Measurements from ENCODE around the gene CCDC51. TPM values are rescaled to one million over a fixed set of nuclear protein-coding genes. Genes with fewer than 3 reads are reported as not detected.

Gene CCDC51
- total and polyA plus RNA-seq, 2 of the 13 experiments (the other 11 are each of a cell fraction or from before 2014, with no cell fraction given): 18.1 to 29.4 TPM

DNA sequence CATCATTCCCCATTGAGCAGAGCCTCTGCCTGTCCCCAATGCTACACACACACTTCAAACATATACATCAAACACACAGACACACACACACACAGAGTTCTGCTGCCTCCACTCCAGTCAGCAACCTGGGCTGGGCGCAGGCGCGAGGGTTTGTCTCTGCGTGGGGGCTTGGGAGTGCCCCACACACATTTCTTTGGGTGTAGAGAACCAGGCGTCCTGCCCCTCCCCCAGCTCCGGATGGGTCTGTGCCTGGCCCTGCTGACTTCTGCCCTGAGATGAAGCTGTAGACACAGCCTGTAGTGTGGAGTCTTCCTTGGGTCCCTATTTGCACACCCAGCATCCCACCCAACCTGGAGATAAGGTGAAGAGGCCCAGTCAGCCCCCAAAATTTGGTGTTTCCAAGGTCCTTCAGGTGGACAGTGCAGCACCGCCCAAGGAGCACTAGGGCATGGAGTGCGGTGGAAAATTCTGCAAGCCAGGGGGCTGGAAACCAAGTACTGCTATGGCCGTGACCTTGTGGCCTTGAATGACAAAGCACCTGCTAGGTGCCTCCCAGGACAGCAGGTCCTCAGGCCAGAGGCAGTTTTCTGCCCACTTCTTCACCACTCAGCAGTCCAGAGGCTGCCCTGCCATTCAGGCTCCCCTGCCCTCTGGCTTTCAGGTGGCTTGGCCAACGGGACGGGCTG is 41.1 kb downstream of the CCDC51 start (continued):
- TF ChIP-seq THAP9 (CRISPR knock-in tag; IDR thresholded peaks at IDR 0.05; ENCODE audit: borderline replicate concordance) (no peak), TMF1 (CRISPR knock-in tag; IDR thresholded peaks at IDR 0.05; ENCODE audit: low read depth) (no peak), ZNF12 (CRISPR knock-in tag; IDR thresholded peaks at IDR 0.05) (no peak), ZNF577 (CRISPR knock-in tag; IDR thresholded peaks at IDR 0.05; ENCODE audit: borderline replicate concordance, low read depth) (no peak), ZNF343 (CRISPR knock-in tag; IDR thresholded peaks at IDR 0.05) (no peak), ZNF431 (CRISPR knock-in tag; IDR thresholded peaks at IDR 0.05; ENCODE audit: borderline replicate concordance, low read depth) (no peak), POLR2G (IDR thresholded peaks at IDR 0.05; ENCODE audit: low read depth, low read length) (peak; percentile 54), ZNF441 (CRISPR knock-in tag; IDR thresholded peaks at IDR 0.05; ENCODE audit: borderline replicate concordance) (no peak), SRSF1 (optimal IDR thresholded peaks at IDR 0.05; ENCODE audit: low read depth, low read length) (peak; percentile 3), SP2 (CRISPR knock-in tag; IDR thresholded peaks at IDR 0.05) (no peak), ZNF792 (CRISPR knock-in tag; IDR thresholded peaks at IDR 0.05) (no peak), CHD4 (IDR thresholded peaks at IDR 0.05; ENCODE audit: borderline replicate concordance, low read length) (no peak), NFIB (CRISPR knock-in tag; IDR thresholded peaks at IDR 0.05; ENCODE audit: borderline replicate concordance) (no peak), STAT5B (CRISPR knock-in tag; IDR thresholded peaks at IDR 0.05) (no peak), ZMYM2 (CRISPR knock-in tag; IDR thresholded peaks at IDR 0.05) (no peak), ZFP90 (CRISPR knock-in tag; IDR thresholded peaks at IDR 0.05; ENCODE audit: borderline replicate concordance) (no peak), XBP1 (CRISPR knock-in tag; IDR thresholded peaks at IDR 0.05) (no peak), TEAD3 (CRISPR knock-in tag; optimal IDR thresholded peaks at IDR 0.05; ENCODE audit: borderline replicate concordance) (peak; percentile 28), SRSF9 (IDR thresholded peaks at IDR 0.05; ENCODE audit: borderline replicate concordance, insufficient read depth, low read depth, low read length, poor library complexity, severe bottlenecking) (no peak), CTCF (CRISPR knock-in tag; IDR thresholded peaks at IDR 0.05) (0 out of 2 replicates have a peak, but pooled peaks have one; percentile 3), PAWR (CRISPR knock-in tag; IDR thresholded peaks at IDR 0.05; ENCODE audit: borderline replicate concordance) (no peak), ZNF251 (CRISPR knock-in tag; IDR thresholded peaks at IDR 0.05) (0 out of 2 replicates have a peak, but pooled peaks have one; percentile 18), YY1 (IDR thresholded peaks at IDR 0.05; ENCODE audit: insufficient read depth, insufficient replicate concordance, low read depth, low read length) (no peak), ZNF777 (CRISPR knock-in tag; IDR thresholded peaks at IDR 0.05) (no peak), ESRRA (CRISPR knock-in tag; IDR thresholded peaks at IDR 0.05; ENCODE audit: low read depth) (no peak)
- TF ChIP-seq, protein P1, sequence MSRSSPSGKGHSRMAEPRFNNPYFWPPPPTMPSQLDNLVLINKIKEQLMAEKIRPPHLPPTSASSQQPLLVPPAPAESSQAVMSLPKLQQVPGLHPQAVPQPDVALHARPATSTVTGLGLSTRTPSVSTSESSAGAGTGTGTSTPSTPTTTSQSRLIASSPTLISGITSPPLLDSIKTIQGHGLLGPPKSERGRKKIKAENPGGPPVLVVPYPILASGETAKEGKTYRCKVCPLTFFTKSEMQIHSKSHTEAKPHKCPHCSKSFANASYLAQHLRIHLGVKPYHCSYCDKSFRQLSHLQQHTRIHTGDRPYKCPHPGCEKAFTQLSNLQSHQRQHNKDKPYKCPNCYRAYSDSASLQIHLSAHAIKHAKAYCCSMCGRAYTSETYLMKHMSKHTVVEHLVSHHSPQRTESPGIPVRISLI (CRISPR knock-in tag; IDR thresholded peaks at IDR 0.05; ENCODE audit: borderline replicate concordance): no peak

All from HepG2 (cell line).